ENCODE measurements around the gene GATAD2A. TPM values are rescaled to one million over a fixed set of nuclear protein-coding genes. Genes with fewer than 3 reads are reported as not detected.

GATAD2A gene
- total RNA-seq, 1 donor from 2014 or later = 25.9 TPM

DNA sequence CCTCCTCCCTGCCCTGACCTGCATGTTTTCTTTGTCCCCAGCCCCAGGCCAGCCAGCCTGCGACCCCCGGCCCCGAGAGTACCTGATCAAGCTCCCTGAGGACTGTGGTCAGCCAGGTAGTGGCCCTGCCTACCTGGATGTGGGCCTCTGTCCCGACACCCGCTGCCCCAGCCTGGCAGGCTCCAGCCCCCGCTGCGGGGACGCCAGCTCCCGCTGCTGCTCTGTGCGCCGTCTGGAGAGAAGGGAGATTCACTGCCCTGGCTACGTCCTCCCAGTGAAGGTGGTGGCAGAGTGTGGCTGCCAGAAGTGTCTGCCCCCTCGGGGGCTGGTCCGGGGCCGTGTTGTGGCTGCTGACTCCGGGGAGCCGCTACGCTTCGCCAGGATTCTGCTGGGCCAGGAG is 138.2 kb downstream of the GATAD2A start:
- ATAC-seq = no peak
- intact Hi-C loops (cut with DNase I) = no loop called here
- DNase-seq (ENCODE audit: missing footprints) = no peak

DNA sequence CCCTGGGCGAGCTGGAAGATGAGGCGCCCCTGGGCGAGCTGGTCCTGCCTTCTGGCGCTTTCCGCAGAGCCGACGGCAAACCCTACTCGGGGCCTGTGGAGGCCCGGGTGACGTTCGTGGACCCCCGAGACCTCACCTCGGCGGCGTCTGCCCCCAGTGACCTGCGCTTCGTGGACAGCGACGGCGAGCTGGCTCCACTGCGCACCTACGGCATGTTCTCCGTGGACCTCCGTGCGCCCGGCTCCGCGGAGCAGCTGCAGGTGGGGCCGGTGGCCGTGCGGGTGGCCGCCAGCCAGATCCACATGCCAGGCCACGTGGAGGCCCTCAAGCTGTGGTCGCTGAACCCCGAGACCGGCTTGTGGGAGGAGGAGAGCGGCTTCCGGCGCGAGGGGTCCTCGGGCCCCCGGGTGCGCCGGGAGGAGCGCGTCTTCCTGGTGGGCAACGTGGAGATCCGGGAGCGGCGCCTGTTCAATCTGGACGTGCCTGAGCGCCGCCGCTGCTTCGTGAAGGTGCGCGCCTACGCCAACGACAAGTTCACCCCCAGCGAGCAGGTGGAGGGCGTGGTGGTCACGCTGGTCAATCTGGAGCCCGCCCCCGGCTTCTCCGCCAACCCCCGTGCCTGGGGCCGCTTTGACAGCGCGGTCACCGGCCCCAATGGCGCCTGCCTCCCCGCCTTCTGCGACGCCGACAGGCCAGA is 138.9 kb downstream of the GATAD2A start:
- no peak for DNase-seq (ENCODE audit: missing footprints)
- no peak for ATAC-seq
- intact Hi-C loops (cut with DNase I) = no loop called here

DNA sequence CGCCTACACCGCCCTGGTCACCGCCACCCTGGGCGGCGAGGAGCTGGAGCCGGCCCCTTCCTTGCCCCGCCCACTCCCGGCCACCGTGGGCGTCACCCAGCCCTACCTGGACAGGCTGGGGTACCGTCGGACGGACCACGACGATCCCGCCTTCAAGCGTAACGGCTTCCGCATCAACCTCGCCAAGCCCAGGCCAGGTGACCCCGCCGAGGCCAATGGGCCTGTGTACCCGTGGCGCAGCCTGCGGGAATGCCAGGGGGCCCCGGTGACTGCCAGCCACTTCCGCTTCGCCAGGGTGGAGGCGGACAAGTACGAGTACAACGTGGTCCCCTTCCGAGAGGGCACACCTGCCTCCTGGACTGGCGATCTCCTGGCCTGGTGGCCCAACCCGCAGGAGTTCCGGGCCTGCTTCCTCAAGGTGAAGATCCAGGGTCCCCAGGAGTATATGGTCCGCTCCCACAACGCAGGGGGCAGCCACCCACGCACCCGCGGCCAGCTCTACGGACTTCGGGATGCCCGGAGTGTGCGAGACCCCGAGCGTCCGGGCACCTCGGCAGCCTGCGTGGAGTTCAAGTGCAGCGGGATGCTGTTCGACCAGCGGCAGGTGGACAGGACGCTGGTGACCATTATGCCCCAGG is 139.6 kb downstream of the GATAD2A start:
- DNase-seq (ENCODE audit: missing footprints) (no peak), ATAC-seq (no peak)
- intact Hi-C loops (cut with DNase I) = no loop called here

DNA sequence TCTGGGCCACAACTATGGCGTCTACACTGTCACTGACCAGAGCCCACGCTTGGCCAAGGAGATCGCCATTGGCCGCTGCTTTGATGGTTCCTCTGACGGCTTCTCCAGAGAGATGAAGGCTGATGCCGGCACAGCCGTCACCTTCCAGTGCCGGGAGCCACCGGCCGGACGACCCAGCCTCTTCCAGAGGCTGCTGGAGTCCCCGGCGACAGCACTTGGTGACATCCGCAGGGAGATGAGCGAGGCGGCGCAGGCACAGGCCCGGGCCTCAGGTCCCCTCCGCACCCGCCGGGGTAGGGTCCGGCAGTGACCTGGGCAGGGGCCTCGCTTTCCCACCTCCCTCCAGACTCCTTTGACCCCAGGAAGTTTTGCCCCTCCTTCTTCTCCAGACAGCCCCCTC is 140.2 kb downstream of the GATAD2A start:
- DNase-seq (ENCODE audit: missing footprints) (no peak), ATAC-seq (no peak)
- intact Hi-C loops (cut with DNase I) = loop anchor here (2.0 kb wide), 1 partner anchor 13 kb away; no protein-coding TSS in a partner anchor

DNA sequence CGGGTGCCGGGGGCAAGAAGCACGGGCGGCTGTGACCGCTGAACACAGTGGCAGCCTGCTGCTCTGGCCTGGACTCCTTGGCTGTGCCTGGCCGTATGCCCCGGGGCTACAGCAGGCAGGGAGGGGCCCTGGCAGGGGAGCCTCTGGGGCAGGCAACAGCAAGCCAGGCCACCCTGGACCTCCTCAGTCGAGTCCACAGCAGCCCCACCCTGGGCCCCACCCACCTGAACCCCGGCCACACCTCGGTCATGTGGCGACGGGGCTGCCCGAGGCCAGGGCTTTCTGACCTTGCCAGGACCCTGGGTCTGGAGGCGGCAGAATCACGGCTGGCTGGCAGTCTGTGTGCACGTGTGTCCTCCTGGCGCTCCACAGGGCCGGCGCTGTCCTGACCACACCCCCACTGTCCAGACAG is 141.3 kb downstream of the GATAD2A start:
- ATAC-seq = peak; percentile 76
- peak; percentile 79 for DNase-seq (ENCODE audit: missing footprints)
- intact Hi-C loops (cut with DNase I) = loop anchor here (2.0 kb wide), 1 partner anchor 14 kb away; no protein-coding TSS in a partner anchor

DNA sequence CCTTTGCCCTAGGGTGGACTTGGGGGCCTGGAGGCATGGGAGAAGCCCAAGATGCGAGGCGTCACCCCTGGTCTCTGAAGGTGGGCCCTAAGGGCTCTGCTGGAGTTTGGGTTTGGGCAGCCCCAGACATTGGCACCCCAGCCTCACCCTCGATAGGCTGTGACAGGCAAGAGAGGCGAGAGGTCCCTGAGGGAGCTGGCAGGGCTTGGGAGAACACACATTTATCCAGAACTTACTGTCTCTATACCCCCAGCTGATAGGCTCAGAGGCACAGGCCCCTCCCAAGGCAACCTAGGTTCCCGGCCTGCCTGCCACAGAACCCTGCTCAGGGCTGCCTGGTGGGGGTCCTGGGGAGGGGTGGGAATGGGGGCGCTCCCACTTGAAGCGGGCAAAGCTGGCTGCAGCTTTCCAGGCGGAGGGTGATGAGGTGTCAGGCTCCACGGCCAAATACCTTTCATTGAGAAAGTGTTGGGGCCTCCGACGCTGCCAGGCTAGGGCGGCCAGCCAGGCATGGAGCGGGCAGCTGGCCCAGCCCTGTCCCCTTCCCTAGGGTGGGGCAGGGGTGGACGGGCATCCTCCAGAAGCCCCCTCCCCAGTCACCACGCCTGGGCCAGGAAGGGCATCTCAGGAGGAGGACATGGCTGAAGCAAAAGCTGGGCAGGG is 142.3 kb downstream of the GATAD2A start:
- intact Hi-C loops (cut with DNase I) = loop anchor here (2.0 kb wide), 1 partner anchor 15 kb away; no protein-coding TSS in a partner anchor
- no peak for DNase-seq (ENCODE audit: missing footprints)
- ATAC-seq = peak; percentile 64

DNA sequence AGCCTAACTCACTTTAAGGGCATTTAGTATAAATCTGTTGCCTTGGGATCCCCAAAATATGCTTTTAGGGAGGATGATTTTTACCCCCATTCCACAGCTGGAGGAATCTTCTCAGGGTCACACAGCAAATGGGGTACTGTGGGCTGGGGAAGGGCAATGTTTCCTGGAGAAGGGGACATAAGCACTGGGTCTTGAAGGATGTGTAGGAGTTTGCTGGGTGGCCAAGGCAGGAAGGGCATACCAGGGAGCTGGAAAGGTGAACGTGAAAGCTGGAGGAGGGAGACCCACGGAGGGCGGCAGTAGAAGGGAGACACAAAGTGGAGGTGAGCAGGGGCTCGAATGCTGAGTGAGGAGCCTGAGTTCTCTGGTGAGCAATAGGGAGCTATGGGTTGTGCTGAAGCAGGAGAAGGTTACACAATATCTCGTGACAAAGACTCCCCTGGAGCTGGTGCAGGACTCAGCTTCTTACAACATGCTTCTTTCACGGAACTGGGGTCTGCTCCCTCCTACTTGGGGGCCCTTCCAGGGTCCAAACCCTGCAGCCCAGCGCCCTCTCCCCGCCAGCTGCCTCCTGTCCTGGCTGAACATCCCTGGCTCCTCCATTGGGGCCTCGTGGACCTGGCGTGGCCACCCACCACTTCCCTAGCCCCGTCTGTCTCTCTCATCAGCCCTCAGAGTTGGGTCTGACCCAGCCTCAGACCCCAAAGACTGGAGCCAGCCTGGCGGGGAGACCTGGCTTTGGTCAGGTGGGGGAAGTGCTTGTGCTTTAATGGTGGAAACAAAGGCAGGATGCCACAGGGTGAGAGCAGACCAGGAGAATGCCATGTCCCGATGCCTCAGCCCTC is 143.7 kb downstream of the GATAD2A start:
- intact Hi-C loops (cut with DNase I) = no loop called here
- ATAC-seq (no peak), DNase-seq (ENCODE audit: missing footprints) (no peak)

DNA sequence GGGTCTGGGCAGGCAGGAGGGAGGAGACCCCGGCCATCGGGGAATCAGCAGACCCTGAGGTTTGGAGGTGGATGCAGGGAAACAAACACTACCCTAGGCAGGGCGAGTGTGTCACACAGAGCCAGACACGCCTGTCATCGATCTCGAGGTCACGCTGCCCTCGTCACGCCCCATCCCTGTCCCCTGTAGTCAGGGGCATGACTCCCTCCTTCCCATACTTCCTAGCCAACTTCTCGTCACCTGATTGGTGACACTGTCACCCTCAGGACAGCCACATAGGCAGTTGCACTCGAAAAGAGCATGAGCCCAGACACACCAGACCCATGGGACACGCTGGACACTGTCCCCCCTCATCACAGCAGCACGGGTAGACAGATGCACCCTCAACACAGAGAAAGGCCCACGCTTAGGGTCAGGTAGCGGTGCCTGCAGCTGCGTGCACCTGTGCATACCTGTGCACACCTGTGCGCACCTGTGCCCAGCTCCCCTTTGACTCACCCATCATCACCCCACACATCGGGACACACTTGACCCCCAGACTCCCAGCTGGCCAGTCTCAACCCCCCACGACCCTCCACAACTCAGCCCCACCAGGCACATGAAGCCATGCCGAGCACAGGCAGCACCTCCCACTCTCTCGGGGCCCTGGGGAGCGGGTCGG is 144.5 kb downstream of the GATAD2A start:
- DNase-seq (ENCODE audit: missing footprints) = no peak
- intact Hi-C loops (cut with DNase I) = no loop called here
- no peak for ATAC-seq

DNA sequence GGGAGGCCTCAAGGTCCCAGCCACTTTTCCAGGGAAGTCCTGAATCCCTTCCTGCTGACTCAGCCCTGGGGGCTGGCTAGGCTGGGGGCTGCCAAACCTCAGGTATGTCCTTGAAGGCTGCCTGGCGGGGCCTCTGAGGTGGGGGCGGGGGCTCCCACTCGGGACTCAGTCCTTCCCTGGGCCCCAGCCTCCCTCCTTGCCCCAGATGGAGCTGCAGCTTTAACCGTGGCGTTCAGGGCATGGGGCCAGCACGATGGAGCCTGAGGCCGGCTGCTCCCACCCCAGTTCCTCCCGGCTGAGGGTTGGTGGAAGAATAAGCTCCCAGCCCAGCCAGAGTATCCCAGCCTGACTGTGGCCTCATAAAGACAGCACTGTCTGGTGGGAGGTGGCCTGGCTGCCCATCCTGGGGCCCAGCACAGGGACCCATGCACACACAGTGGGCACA is 145.0 kb downstream of the GATAD2A start:
- intact Hi-C loops (cut with DNase I) = no loop called here
- no peak for ATAC-seq
- no peak for DNase-seq (ENCODE audit: missing footprints)

DNA sequence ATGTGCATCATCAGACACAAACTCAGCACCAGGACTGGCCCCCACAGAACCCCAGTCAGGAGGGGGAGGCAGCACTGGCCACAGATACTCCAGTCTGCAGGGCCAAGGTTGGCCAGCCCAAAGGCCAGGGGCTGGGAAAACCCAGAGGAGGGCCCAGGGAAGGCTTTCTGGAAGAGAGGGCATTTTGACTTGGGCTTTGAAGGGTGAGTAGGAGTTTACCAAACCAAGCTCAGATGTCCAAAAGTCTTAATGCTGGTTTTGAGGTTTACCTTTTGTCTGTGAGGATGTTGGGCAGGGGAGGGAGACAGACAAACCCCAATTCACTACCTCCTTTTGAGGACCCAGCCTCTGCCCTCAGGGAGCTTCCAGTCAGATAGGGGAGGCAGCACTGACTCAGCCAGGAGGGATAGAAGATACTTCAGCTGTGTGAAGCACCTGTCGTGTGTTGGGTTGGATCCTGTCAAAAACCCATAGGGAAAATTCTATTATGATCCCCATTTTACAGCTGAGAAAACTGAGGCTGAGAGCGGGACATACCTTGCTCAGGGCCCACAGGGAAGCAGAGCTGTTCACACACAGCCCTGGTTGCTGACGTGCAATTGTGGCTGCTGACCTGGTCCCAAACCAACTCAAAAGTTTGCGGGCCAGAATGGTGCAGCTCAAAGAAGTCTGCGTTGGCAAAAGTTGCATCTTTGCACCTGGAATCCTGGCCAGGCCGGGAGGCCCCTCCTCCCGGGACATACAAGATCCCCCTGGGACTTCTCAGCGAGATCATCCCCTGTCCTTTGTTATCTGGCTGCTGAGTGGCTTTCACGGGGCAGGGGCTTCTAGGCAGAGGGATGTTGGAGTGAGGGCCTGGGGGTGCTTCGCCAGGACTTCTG is 145.7 kb downstream of the GATAD2A start:
- intact Hi-C loops (cut with DNase I) = no loop called here
- no peak for ATAC-seq
- DNase-seq (ENCODE audit: missing footprints) = no peak

DNA sequence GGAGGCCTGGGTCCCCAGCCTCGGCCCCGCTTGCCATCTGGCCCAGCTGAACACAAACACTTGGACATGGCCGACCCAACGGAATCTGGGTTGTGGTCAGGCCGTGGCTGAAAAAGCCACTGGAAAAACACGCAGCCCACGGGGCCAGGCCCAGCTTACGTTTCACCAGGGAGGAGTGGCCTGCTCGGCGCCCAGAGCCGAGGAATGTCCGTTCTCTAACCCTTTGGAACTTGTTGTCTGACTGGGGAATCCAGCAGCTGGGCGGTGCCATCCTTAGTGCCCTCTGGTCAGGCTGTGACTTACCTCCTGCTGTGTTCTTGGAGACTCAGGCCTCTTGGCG is 146.3 kb downstream of the GATAD2A start:
- intact Hi-C loops (cut with DNase I) = no loop called here
- DNase-seq (ENCODE audit: missing footprints) (no peak), ATAC-seq (no peak)

DNA sequence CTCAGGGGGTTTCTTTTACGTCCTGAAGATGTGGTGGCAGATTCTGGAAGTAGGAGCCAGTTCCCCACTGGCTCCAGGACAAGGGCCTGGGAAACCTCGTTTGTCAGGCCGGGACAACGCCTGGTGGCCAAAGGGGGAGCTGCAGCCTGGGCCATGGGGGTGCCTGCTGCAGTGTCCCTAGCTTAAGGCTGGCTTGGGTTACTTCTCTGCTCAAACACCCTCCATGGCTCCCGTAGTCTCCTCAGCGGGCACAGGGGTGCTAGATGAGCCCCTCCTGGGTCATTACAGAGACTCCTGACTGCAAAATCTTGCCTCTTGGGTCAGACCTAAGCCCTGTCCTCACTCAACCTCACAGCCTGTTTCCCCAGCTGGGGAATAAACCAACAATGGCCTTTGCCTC is 147.3 kb downstream of the GATAD2A start:
- DNase-seq (ENCODE audit: missing footprints) (no peak), ATAC-seq (peak; percentile 37)
- intact Hi-C loops (cut with DNase I) = no loop called here

DNA sequence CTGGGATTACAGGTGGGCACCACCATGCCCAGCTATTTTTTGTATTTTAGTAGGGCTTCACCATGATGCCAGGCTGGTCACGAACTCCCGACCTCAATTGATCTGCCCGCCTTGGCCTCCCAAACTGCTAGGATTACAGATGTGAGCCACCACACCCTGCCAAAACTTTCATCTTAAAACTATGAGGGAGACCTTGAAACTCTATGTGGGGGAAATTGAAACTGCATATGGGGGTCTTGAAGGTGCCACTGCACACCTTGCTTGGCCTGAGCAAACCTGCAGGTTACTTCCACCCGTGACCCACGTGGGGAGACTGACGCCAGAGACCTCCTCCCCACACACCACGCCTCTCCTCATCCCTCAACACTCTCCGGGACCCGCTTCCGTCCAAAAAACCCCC is 148.2 kb downstream of the GATAD2A start:
- no peak for ATAC-seq
- intact Hi-C loops (cut with DNase I) = loop anchor here (1.0 kb wide), 1 partner anchor 21 kb away; no protein-coding TSS in a partner anchor

DNA sequence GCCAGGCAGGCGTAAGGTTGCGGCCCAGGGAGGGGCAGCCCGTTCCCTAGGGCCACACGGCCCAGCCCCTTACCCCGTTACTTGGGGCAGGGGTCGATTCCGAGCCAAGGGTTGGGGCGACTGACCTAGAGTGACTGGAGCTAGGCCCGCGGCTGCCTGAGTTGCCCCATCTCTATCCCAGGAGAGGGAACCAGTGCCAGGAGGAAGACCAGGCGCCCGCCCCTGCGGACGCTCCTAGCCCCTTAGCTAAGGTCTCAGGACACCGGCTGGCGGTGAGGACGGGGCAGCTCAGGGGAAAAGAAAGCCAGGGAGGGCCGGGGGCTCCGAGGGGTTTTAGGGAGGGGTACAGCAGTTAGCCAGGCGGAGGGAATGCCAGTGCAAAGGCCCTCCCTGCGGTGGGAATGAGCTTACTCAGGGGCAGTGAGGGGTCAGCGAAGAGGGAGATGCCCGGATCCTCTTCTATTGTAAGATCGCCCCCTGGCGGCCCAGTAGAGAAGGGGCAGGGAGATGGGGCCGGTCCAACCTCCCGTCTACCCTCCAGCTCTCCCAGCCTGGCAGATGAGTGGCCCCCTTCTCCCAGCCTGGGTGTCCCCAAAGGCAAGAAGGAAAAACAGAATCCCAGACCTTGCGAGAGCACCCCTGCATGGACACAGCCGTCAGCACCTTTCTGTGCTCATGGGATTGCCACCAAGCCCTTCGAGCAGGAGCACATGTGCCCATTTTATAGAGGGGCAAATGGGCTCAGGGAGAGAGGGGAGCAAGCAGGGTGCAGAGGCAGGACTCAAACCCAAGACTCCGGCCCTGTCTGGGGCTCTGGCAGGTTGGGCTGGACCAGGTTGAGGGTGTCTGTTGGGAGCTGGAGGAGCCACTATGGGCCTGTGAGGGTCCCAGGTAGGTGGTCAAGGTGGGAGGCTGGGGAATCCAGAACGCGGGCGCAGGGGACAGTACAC is 148.9 kb downstream of the GATAD2A start:
- DNase-seq (ENCODE audit: missing footprints) (peak; percentile 88), ATAC-seq (peak; percentile 47)
- intact Hi-C loops (cut with DNase I) = loop anchor here (1.0 kb wide), 1 partner anchor 22 kb away; no protein-coding TSS in a partner anchor

More for the DNA sequence above, 148.2 kb downstream of the GATAD2A start:
- no peak for DNase-seq (ENCODE audit: missing footprints)

DNA sequence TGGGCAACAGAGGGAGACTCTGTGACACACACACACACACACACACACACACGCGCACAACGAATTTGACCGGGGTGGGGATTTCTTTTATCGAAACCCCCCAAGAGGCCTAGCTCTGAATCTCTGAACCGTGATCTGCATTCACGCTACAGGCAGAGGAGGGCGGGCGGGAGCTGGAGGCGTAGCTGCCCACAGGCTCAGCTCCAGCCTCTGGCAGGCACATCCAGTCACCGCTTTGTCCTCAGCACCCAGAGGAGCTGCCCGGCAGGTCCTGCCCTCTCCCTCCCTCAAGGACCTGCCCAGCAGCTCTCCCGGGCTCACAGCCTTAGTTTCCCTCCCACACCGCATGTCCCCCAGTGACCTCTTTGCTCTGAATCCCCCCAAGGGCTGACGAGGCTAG is 152.6 kb downstream of the GATAD2A start:
- intact Hi-C loops (cut with DNase I) = no loop called here
- DNase-seq (ENCODE audit: missing footprints) (no peak), ATAC-seq (no peak)
